ENCODE data around the gene PRR29. TPM values are rescaled to one million over a fixed set of nuclear protein-coding genes. Genes with fewer than 3 reads are reported as not detected.
"Not testable (repeated sequence)": the region's sequence is repeated elsewhere in the genome, so short reads cannot be mapped to it uniquely, and the experiment has no call there.

The PRR29 gene
- total RNA-seq, 2 donors from 2014 or later, result 0.16 TPM; not detected in 1

DNA sequence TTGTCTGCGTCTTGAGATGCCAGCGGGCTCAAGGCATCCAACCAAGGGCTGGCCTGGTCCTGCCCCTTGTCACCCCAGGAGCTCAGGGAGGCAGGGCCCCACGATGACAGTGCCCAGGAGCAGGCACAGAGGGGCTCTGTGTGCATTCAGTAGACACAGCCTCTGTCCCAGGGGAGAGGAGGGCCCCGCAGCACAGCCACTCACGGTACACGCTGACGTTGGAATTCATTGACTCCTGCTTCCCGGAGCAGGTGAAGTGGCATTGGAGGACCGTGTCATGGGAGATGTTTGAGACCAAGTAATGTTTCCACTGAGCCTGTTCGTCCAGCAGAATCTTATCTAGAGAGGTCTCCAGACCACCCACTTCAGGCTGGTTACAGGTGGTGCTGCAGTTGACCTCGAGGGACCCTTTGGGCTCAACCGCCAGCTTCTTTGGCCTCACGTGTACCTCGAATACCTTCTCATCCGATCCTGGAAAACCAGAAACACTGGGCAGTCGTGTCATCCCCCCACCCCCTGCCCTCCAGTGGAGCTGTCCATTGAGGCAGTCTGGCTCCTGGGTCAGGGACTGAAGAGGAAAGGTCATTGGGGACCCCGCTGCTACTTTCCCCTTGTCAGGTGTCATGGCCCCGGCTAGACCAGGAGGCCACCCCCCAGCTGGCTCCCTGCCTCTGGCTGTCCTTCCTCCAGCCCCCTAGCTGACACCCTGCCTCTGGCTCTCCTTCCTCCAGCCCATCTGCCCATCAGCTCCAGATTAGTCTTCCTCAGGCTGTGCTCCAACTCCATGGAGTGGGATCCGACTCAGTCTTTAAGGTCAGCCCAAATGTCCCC lies 7.0 kb downstream of the PRR29 start:
- intact Hi-C loops (cut with DNase I), result no loop called here
- Histone ChIP-seq H3K27me3 (no peaks in the 10 kb centered on the region), H3K4me3 (no peak overlapping the region), H3K36me3 (no peaks in the 10 kb centered on the region), H3K9ac (ENCODE audit: low read depth in 2 of 2, low read length in 2 of 2) (peak overlapping the region in 1 of 2 donors; percentile 26), H3K4me1 (peaks cover 3% of the 10 kb centered on the region), H3K9me3 (no peaks in the 10 kb centered on the region), H3K27ac (no peak overlapping the region)
- DNase-seq, result peak; percentile 14
- TF ChIP-seq, protein P1, sequence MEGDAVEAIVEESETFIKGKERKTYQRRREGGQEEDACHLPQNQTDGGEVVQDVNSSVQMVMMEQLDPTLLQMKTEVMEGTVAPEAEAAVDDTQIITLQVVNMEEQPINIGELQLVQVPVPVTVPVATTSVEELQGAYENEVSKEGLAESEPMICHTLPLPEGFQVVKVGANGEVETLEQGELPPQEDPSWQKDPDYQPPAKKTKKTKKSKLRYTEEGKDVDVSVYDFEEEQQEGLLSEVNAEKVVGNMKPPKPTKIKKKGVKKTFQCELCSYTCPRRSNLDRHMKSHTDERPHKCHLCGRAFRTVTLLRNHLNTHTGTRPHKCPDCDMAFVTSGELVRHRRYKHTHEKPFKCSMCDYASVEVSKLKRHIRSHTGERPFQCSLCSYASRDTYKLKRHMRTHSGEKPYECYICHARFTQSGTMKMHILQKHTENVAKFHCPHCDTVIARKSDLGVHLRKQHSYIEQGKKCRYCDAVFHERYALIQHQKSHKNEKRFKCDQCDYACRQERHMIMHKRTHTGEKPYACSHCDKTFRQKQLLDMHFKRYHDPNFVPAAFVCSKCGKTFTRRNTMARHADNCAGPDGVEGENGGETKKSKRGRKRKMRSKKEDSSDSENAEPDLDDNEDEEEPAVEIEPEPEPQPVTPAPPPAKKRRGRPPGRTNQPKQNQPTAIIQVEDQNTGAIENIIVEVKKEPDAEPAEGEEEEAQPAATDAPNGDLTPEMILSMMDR (IDR thresholded peaks at IDR 0.05), result no peak

DNA sequence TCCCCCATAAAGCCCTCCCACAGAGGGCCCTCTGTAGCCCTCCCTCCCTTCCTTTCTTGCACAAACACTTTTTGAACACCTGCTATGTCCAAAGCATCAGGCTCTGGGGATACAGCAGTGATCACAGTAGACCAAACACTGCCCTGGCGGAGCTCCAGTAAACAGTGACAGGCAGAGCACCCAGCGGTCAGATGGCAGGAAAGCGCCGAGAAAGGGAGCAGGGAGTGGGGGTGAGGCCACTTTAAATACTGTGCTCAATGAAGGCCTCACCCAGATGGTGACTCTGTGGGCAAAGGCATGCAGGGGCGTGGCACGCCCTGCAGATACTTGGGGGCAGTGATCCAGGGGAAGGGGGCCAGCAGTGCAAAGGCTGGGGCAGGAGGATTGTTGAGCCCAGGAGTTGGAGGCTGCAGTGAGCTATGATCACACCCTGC lies 7.6 kb downstream of the PRR29 start:
- Histone ChIP-seq H3K4me1 (peaks cover 3% of the 10 kb centered on the region), H3K4me3 (no peak overlapping the region), H3K27me3 (no peaks in the 10 kb centered on the region), H3K36me3 (no peaks in the 10 kb centered on the region), H3K9me3 (no peaks in the 10 kb centered on the region), H3K9ac (ENCODE audit: low read depth in 2 of 2, low read length in 2 of 2) (peak overlapping the region in 1 of 2 donors; percentile 26), H3K27ac (no peak overlapping the region)
- DNase-seq, result peak; percentile 60
- TF ChIP-seq, protein P1 (IDR thresholded peaks at IDR 0.05), result no peak
- intact Hi-C loops (cut with DNase I), result no loop called here

DNA sequence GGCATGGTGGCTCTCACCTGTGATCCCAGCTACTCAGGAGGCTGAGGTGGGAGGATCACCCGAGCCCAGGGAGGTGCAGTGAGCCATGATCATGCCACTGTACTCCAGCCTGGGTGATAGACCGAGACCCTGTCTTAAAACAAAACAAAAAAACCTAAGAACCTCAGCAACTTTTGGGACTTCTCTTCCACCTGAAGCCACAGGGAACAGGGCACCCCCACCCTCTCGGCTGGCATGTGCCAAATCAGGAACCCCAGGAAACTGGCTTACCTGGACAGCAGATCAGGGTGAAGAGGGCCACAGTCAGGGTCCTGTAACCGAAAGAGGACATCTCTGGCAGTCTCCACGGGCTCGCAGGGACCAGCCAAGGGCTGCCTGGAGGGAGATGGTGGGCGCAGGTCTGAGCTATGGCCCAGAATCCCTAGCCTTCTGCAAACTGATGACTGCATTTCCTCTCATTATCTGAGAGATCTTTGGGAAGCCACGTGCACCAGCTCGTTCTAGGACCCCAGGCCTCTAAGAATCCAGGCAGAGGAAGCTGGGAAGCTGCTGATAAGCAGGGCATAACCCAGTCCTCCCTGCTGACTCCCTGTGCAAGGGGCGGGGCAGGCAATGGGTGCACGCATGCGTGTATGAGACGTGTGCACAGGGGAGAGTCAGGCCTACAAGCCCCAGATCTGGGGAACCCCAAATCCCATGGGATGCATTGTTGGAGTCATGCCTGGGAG lies 8.4 kb downstream of the PRR29 start:
- H3K4me1 ChIP-seq, result peaks cover 3% of the 10 kb centered on the region
- no peaks in the 10 kb centered on the region for H3K9me3 ChIP-seq
- TF ChIP-seq, protein P1 (IDR thresholded peaks at IDR 0.05), result no peak
- peak overlapping the region in 1 of 2 donors; percentile 9 for H3K9ac ChIP-seq (ENCODE audit: low read depth in 2 of 2, low read length in 2 of 2)
- intact Hi-C loops (cut with DNase I), result no loop called here
- no peaks in the 10 kb centered on the region for H3K27me3 ChIP-seq
- H3K36me3 ChIP-seq, result no peaks in the 10 kb centered on the region
- no peak overlapping the region for H3K4me3 ChIP-seq
- peak; percentile 49 for DNase-seq
- no peak overlapping the region for H3K27ac ChIP-seq

DNA sequence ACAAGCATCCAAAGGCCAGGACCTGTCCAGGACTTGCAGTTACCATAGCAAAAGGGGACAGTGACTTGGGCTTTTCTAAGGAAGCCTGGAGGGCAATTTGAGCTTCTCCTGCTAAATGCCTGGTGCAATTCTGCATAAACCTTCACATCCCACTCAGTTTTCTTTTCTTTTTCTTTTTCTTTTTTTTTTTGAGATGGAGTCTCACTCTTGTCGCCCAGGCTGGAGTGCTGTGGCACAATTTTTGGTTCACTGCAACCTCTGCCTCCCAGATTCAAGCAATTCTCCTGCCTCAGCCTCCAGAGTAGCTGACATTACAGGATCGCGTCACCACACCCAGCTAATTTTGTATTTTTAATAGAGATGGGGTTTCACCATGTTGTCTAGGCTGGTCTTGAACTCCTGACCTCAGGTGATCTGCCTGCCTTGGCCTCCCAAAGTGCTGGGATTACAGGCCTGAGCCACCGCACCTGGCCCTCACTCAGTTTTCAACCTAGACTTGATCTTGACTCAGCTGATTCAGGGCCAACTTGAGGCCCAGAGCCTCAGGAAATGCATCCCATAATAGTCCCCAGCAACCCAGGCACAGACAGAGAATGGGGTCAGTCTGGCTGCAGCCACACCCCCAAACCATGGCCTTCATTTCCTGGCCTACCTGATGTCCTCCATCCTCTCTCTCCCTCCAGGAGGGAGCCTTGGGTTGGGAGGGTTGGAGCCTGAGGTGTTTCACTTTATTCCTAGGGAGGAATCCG lies 9.1 kb downstream of the PRR29 start:
- H3K9ac ChIP-seq (ENCODE audit: low read depth in 2 of 2, low read length in 2 of 2); H3K27ac ChIP-seq; H3K36me3 ChIP-seq; H3K27me3 ChIP-seq; H3K9me3 ChIP-seq; H3K4me1 ChIP-seq; intact Hi-C loops (cut with DNase I); H3K4me3 ChIP-seq: not testable (repeated sequence)
- peak; percentile 16 for DNase-seq

DNA sequence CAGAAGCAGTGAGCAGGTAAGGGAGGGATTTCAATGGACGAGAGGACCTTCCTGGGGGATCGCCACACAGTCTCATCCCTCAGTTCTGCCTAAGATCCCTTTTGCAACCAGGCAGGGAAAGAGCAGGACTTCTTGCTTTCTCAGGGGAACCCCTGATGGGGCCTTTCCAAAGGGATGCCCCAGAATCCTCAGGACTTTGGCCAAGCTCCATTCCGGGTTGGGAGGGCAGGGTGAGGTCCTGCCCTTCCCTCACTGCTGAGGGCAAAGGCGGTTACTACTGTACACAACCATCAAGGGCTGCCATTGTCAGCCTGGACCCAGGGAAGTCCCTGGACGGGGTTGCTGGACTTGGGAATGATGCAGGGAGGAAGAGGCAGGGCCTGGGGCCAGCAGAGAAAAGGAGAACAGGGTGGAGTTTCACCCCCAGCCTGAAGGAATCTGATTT lies 9.7 kb downstream of the PRR29 start:
- no peaks in the 10 kb centered on the region for H3K9me3 ChIP-seq
- TF ChIP-seq, protein P1 (IDR thresholded peaks at IDR 0.05), result no peak

More for the DNA sequence above, 9.7 kb downstream of the PRR29 start:
- no peaks in the 10 kb centered on the region for H3K36me3 ChIP-seq
- DNase-seq, result peak; percentile 34
- H3K27ac ChIP-seq, result no peak overlapping the region
- H3K9ac ChIP-seq (ENCODE audit: low read depth in 2 of 2, low read length in 2 of 2), result no peak overlapping the region
- H3K27me3 ChIP-seq, result no peaks in the 10 kb centered on the region
- no peak overlapping the region for H3K4me3 ChIP-seq
- intact Hi-C loops (cut with DNase I), result no loop called here
- peaks cover 3% of the 10 kb centered on the region for H3K4me1 ChIP-seq
